Natural killer cell treated with Interleukin-12 subunit alpha and Interleukin-12 subunit beta and Interleukin-15 and Interleukin-18, amount 100 ng/mL, for 72 hours (primary cell): ENCODE results near the gene S100A7A. TPM values are rescaled to one million over a fixed set of nuclear protein-coding genes. Genes with fewer than 3 reads are reported as not detected.

Source experiments
- ATAC-seq, 2 donors: fragments of 150-1000 bp; cut with Tn5 transposase in 1 of 2; sonication (Bioruptor Pico), chemical (Tn5 transposase) in 1 of 2; 2 replicates each; pipeline ENCODE4 v1.10.0; 2021
- DNase-seq: peaks from one replicate; pipeline ENCODE4 v3.0.0; 2022; ENCODE audit warnings: low spot score
- H3K27ac Mint-ChIP-seq, 2 donors: 1 replicate in 1 of 2; 2 replicates in 1 of 2; pipeline ENCODE4 v1.8.0; 2022; ENCODE audit warnings: mixed read lengths in 2 of 2, mild to moderate bottlenecking in 1 of 2, moderate library complexity in 1 of 2
- H3K27me3 Mint-ChIP-seq, 2 donors: 1 replicate in 1 of 2; 2 replicates in 1 of 2; pipeline ENCODE4 v1.8.0; 2022; ENCODE audit warnings: mixed read lengths in 2 of 2
- H3K36me3 Mint-ChIP-seq: one replicate; pipeline ENCODE4 v1.8.0; 2022; ENCODE audit warnings: mixed read lengths
- H3K4me1 Mint-ChIP-seq, 2 donors: 1 replicate in 1 of 2; 2 replicates in 1 of 2; pipeline ENCODE4 v1.8.0; 2022; ENCODE audit warnings: low read depth in 2 of 2, mixed read lengths in 2 of 2, mild to moderate bottlenecking in 1 of 2
- H3K4me3 Mint-ChIP-seq: one replicate; pipeline ENCODE4 v1.8.0; 2022; ENCODE audit warnings: mixed read lengths
- H3K9me3 Mint-ChIP-seq: 2 replicates; pipeline ENCODE4 v1.8.0; 2022; ENCODE audit warnings: mixed read lengths
- total RNA-seq, 2 donors: library from RNA; stranded (reverse); gene quantifications; one replicate each; pipeline ENCODE4 v1.2.3, GENCODE V29; 2022

The S100A7A gene
- total RNA-seq, 2 donors from 2014 or later = not detected

DNA sequence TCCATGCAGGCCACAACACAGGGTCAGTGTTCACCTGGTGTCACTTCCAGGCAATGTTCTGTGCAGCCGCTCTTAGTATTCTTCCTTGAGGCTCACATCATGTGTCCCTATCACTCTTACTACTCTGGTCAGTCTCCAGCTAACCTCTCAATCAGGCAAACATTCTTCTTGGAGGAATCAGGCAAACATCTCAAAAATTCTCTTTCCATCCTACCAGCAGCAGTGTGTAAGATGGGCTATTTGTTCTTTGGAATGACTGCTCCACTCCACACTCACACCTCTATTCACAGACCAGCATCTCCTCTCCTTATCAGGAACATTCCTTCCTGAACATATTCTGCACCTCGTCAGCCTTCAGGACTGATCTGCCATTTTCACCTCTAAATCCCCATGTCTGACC, 4.0 kb downstream of the S100A7A start:
- H3K4me1 Mint-ChIP-seq = no peaks in the 10 kb centered on the region
- H3K9me3 Mint-ChIP-seq = peaks cover 4% of the 10 kb centered on the region
- H3K27ac Mint-ChIP-seq = no peak overlapping the region
- ATAC-seq (no peak), DNase-seq (no peak)
- H3K36me3 Mint-ChIP-seq = no peaks in the 10 kb centered on the region
- H3K4me3 Mint-ChIP-seq = no peak overlapping the region
- H3K27me3 Mint-ChIP-seq = peaks cover 27 to 35% of the 10 kb centered on the region in 2 donors

GRCh38 chr1:153422450-153423068, 6.2 kb downstream of the S100A7A start:
- H3K4me3 Mint-ChIP-seq = no peak overlapping the region
- no peak overlapping the region for H3K27ac Mint-ChIP-seq
- ATAC-seq (no peak), DNase-seq (no peak)
- H3K27me3 Mint-ChIP-seq = peaks cover 36 to 52% of the 10 kb centered on the region in 2 donors
- no peaks in the 10 kb centered on the region for H3K36me3 Mint-ChIP-seq
- peaks cover 4% of the 10 kb centered on the region for H3K9me3 Mint-ChIP-seq
- no peaks in the 10 kb centered on the region for H3K4me1 Mint-ChIP-seq

GRCh38 chr1:153426809-153427208, 10.5 kb downstream of the S100A7A start:
- Mint-ChIP-seq H3K27ac (no peak overlapping the region), H3K4me3 (no peak overlapping the region), H3K4me1 (no peaks in the 10 kb centered on the region), H3K36me3 (no peaks in the 10 kb centered on the region), H3K9me3 (no peaks in the 10 kb centered on the region), H3K27me3 (peaks cover 25 to 38% of the 10 kb centered on the region in 2 donors)
- ATAC-seq = no peak
- no peak for DNase-seq

DNA sequence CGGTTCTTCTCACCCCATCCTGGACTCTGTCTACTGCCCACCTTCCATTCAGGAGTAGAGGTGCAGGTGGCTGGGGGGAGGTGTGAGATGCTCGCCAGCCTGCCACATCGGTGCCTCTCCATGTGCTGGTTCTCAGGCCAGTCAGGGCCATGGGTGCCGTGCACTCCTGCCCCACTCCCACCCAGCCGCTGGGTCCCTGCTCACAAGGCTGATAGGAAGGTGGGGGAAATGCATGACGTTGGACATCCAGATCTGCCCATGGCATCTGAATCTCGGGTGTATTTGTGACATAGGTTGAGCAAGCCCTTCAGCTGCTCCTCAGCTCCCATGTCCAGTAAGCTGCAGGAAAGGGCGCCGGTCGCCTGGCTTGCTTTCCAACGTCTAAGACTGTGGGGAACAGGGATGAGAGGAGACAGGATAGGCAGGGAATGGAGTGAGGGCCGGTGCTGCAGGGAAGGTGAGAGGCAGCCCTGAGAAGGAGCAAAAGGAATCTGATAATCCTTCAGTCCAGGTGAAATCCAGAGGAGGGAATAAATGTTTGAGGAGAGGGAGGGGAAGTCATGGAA, 11.8 kb downstream of the S100A7A start:
- Mint-ChIP-seq H3K4me1 (no peaks in the 10 kb centered on the region), H3K9me3 (no peaks in the 10 kb centered on the region), H3K27ac (no peak overlapping the region), H3K36me3 (no peaks in the 10 kb centered on the region), H3K4me3 (no peak overlapping the region), H3K27me3 (peaks cover 27 to 38% of the 10 kb centered on the region in 2 donors)
- ATAC-seq = no peak
- no peak for DNase-seq

DNA sequence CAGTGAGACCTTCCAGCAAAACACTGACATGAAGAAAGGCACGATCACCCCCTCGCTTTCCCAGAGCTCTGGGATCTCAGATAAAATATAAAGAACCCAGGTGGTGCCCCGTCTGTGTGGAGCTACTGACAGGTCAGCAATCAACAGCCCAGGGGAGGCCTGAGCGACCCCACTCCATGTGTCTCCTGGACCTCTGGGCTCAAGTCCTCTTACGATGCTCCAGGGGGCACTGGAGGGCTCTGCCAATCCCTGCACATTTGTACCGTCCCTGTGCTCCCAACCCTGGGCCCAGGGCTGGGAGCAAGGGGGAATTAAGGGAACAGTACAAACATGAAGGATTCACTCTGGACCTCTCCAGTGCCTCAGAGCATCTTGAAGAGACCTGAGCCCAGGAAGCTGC, 12.5 kb downstream of the S100A7A start:
- DNase-seq (no peak), ATAC-seq (no peak)
- H3K27me3 Mint-ChIP-seq = peaks cover 24 to 38% of the 10 kb centered on the region in 2 donors
- H3K27ac Mint-ChIP-seq = no peak overlapping the region
- H3K36me3 Mint-ChIP-seq = no peaks in the 10 kb centered on the region
- H3K4me1 Mint-ChIP-seq = no peaks in the 10 kb centered on the region
- H3K9me3 Mint-ChIP-seq = no peaks in the 10 kb centered on the region
- H3K4me3 Mint-ChIP-seq = no peak overlapping the region

- DNase-seq (no peak), ATAC-seq (no peak)
- no peak overlapping the region for H3K4me3 Mint-ChIP-seq
- H3K27me3 Mint-ChIP-seq = peaks cover 21 to 32% of the 10 kb centered on the region in 2 donors
- no peak overlapping the region for H3K27ac Mint-ChIP-seq
- no peaks in the 10 kb centered on the region for H3K9me3 Mint-ChIP-seq
- H3K4me1 Mint-ChIP-seq = no peaks in the 10 kb centered on the region
- no peaks in the 10 kb centered on the region for H3K36me3 Mint-ChIP-seq
Measured at GRCh38 chr1:153429266-153430165, 13.2 kb downstream of the S100A7A start.

DNA sequence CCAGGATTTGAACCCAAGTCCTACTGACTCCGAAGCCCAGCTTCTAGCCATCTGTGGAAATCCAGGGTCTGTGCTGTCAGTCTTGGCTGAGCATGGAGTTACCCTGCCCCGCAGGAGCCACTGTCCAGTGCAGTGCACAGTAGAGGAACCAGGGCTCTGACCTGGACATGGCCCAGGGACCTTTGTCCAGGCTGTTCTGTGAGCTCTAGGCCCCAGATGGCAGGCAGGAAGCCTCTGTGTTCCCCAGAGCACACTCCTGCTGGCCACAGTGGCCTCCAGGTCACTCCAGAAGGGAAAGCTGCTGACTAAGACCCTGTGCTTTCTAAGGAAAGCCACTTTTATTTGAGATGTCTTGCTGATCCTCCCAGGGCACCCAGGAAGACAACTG, 13.8 kb downstream of the S100A7A start:
- Mint-ChIP-seq H3K4me3 (no peak overlapping the region), H3K27me3 (peaks cover 17 to 25% of the 10 kb centered on the region in 2 donors), H3K9me3 (no peaks in the 10 kb centered on the region), H3K36me3 (no peaks in the 10 kb centered on the region), H3K4me1 (no peaks in the 10 kb centered on the region), H3K27ac (no peak overlapping the region)
- no peak for DNase-seq
- ATAC-seq = no peak

GRCh38 chr1:153430561-153430960, 14.2 kb downstream of the S100A7A start:
- Mint-ChIP-seq H3K4me3 (no peak overlapping the region), H3K36me3 (no peaks in the 10 kb centered on the region), H3K4me1 (no peaks in the 10 kb centered on the region), H3K27ac (no peak overlapping the region), H3K9me3 (no peaks in the 10 kb centered on the region), H3K27me3 (peaks cover 16 to 21% of the 10 kb centered on the region in 2 donors)
- no peak for ATAC-seq
- no peak for DNase-seq

- H3K4me1 Mint-ChIP-seq = no peaks in the 10 kb centered on the region
- no peak overlapping the region for H3K27ac Mint-ChIP-seq
- DNase-seq (no peak), ATAC-seq (no peak)
- H3K27me3 Mint-ChIP-seq = peaks cover 15 to 17% of the 10 kb centered on the region in 2 donors
- no peaks in the 10 kb centered on the region for H3K36me3 Mint-ChIP-seq
- no peak overlapping the region for H3K4me3 Mint-ChIP-seq
- no peaks in the 10 kb centered on the region for H3K9me3 Mint-ChIP-seq
Measured at GRCh38 chr1:153431002-153431401, 14.7 kb downstream of the S100A7A start.

- ATAC-seq = no peak
- Mint-ChIP-seq H3K9me3 (no peaks in the 10 kb centered on the region), H3K36me3 (no peaks in the 10 kb centered on the region), H3K27ac (no peak overlapping the region), H3K27me3 (peaks cover 13 to 18% of the 10 kb centered on the region in 2 donors), H3K4me3 (no peak overlapping the region), H3K4me1 (no peaks in the 10 kb centered on the region)
- no peak for DNase-seq
Measured at GRCh38 chr1:153431427-153431826, 15.1 kb downstream of the S100A7A start.

DNA sequence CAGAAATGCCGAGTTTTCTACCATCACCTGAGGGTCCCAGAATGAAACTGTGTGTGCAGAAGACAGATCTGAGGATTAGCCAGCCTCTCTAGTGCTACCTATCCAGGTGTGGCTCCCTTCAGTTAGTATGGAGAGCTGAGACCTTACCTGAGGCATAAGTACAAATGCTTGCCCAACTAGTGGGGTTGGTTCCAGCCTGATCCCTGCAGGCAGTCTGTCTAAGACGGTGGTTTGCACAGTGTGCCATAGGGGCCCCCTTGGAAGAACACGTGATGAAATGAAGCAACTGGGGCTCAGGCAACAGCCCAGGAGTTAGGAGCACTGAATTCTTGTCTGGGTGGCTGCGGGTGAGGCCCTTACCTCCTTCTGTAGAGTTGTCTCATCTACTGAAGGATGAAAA, 15.6 kb downstream of the S100A7A start:
- Mint-ChIP-seq H3K27ac (no peak overlapping the region), H3K4me1 (no peaks in the 10 kb centered on the region), H3K4me3 (no peak overlapping the region), H3K36me3 (no peaks in the 10 kb centered on the region), H3K9me3 (no peaks in the 10 kb centered on the region), H3K27me3 (peaks cover 8 to 19% of the 10 kb centered on the region in 2 donors)
- ATAC-seq = no peak
- no peak for DNase-seq

- no peak overlapping the region for H3K4me3 Mint-ChIP-seq
- no peaks in the 10 kb centered on the region for H3K36me3 Mint-ChIP-seq
- ATAC-seq (no peak), DNase-seq (no peak)
- H3K27ac Mint-ChIP-seq = no peak overlapping the region
- H3K27me3 Mint-ChIP-seq = peaks cover 11 to 14% of the 10 kb centered on the region in 2 donors
- no peaks in the 10 kb centered on the region for H3K9me3 Mint-ChIP-seq
- H3K4me1 Mint-ChIP-seq = no peaks in the 10 kb centered on the region
Measured at GRCh38 chr1:153432874-153433681, 16.8 kb downstream of the S100A7A start.

DNA sequence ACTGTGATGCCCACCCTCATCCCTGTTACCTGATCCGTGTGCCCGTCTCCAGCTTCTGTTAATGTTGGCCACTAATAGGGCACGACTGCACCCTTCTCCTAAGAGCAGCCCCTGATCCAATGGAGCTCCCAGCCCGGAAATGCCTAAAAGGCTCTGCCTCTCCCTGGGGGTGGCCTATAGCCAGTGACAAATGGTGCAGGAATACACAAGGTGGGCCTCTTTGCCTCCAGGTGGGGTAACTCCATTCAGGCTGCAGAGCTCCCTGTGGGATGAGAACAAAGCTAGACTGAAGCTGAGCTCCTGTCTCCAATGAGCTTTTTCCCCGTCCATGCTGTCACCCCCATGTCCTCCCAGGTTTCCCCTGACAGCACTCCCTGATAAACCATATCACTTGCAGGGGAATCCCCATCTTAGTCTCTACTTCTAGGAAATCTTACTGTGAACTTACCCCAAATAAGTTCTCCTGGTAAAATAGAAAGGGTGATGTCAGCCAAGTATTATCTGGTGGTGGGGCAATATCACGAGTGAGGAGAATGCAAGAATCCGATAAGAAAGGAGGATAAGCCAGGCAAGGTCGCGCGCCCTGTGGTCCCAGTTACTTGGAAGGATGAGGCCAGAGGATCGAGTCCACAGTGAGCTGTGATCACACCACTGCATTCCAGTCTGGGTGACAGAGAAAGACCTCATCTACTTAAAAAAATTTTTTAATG, 18.6 kb downstream of the S100A7A start:
- Mint-ChIP-seq H3K27me3 (peaks cover 14 to 15% of the 10 kb centered on the region in 2 donors), H3K27ac (no peak overlapping the region), H3K4me1 (no peaks in the 10 kb centered on the region), H3K4me3 (no peak overlapping the region), H3K36me3 (no peaks in the 10 kb centered on the region), H3K9me3 (no peaks in the 10 kb centered on the region)
- DNase-seq (no peak), ATAC-seq (no peak)
